Osteoblast (primary cell): Measurements from ENCODE around the gene FARS2. TPM values are rescaled to one million over a fixed set of nuclear protein-coding genes. Genes with fewer than 3 reads are reported as not detected.

Experiments used
- DNase-seq: peaks from one replicate; pipeline ENCODE4 v3.0.0; 2011; ENCODE audit warnings: low spot score, mixed read lengths; ENCODE audit not compliant: insufficient read length; ENCODE audit errors: missing footprints
- H2AFZ ChIP-seq: 2 replicates; pipeline ENCODE4 v1.6.0; 2011; ENCODE audit warnings: mild to moderate bottlenecking, low read length
- H3K27ac ChIP-seq: 2 replicates; pipeline ENCODE4 v1.5.1; 2011; ENCODE audit warnings: mild to moderate bottlenecking, low read depth, low read length, moderate library complexity
- H3K27me3 ChIP-seq: 2 replicates; pipeline ENCODE4 v1.6.0; 2012; ENCODE audit warnings: mild to moderate bottlenecking, control low read depth, inconsistent platforms, low read length, moderate library complexity; ENCODE audit not compliant: insufficient read depth
- H3K36me3 ChIP-seq: 2 replicates; pipeline ENCODE4 v1.5.1; 2011; ENCODE audit warnings: mild to moderate bottlenecking, low read length, control low read depth, moderate library complexity; ENCODE audit not compliant: insufficient read depth
- H3K4me1 ChIP-seq: 2 replicates; pipeline ENCODE4 v1.5.1; 2011; ENCODE audit warnings: mild to moderate bottlenecking, low read length, control low read depth, moderate library complexity; ENCODE audit not compliant: insufficient read depth
- H3K4me2 ChIP-seq: 2 replicates; pipeline ENCODE4 v1.6.0; 2011; ENCODE audit warnings: mild to moderate bottlenecking, low read length; ENCODE audit not compliant: insufficient read depth
- H3K4me3 ChIP-seq: fragments of 200-600 bp; sonication (generic); 3 replicates; pipeline ENCODE4 v1.5.1; 2012; ENCODE audit warnings: mild to moderate bottlenecking, low read length, inconsistent platforms; ENCODE audit not compliant: insufficient read depth
- H3K79me2 ChIP-seq: 2 replicates; pipeline ENCODE4 v1.6.0; 2012; ENCODE audit warnings: mild to moderate bottlenecking, low read length, control low read depth, inconsistent platforms; ENCODE audit not compliant: insufficient read depth
- H3K9me3 ChIP-seq: 2 replicates; pipeline ENCODE4 v1.5.1; 2011; ENCODE audit warnings: low read depth, low read length, control low read depth
- H4K20me1 ChIP-seq: 2 replicates; pipeline ENCODE4 v1.6.0; 2012; ENCODE audit warnings: mild to moderate bottlenecking, low read length, control low read depth; ENCODE audit not compliant: insufficient read depth
- total RNA-seq: library from RNA; depleted of rRNA; stranded (reverse); fragments of >200 nt; gene quantifications from 2 replicates; pipeline ENCODE4 v1.2.3, GENCODE V29; 2012
- TF ChIP-seq, protein P1 (sequence below): IDR thresholded peaks from 2 replicates; pipeline ENCODE4 v1.5.1; 2011; ENCODE audit warnings: mild to moderate bottlenecking, low read depth, low read length, moderate library complexity; ENCODE audit errors: extremely low read depth

The FARS2 gene
- total RNA-seq, 1 donor, result 29.7 TPM

DNA sequence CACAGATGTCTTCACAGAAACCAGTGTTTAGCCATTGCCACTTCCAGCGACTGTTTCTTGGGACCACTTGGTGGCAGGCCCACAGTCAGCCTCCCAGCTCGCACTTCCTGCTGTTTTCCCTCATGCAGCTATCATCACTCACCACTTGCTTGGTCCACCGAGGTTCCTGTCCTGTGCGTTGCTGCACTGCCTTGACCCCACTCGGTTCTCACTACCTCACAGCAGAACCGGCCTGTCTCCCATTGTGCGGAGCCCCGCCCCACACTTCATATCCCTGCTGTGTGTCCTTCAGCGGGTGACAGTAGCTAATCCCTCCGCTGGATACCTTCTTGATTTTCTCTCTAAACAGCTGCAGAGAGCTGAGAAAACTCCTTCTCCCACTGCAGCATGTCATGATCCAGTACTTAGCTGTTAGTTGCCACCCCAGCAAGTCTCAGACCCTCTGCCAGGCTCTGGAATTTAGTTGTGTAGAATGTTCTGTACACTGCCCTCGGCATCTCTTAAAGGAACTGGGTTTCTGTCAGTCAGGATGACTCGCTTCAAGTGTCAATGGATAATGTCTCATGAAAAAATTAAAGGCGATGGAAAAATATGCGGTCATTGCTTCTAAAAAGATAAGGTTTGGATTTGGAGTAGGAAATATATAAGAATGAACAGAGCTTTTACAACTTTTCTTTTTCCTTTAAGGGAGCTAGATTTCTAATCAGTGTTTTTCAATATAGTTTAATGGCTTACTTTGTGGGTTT is 208.0 kb downstream of the FARS2 start:
- no peak overlapping the region for H2AFZ ChIP-seq
- TF ChIP-seq, protein P1, sequence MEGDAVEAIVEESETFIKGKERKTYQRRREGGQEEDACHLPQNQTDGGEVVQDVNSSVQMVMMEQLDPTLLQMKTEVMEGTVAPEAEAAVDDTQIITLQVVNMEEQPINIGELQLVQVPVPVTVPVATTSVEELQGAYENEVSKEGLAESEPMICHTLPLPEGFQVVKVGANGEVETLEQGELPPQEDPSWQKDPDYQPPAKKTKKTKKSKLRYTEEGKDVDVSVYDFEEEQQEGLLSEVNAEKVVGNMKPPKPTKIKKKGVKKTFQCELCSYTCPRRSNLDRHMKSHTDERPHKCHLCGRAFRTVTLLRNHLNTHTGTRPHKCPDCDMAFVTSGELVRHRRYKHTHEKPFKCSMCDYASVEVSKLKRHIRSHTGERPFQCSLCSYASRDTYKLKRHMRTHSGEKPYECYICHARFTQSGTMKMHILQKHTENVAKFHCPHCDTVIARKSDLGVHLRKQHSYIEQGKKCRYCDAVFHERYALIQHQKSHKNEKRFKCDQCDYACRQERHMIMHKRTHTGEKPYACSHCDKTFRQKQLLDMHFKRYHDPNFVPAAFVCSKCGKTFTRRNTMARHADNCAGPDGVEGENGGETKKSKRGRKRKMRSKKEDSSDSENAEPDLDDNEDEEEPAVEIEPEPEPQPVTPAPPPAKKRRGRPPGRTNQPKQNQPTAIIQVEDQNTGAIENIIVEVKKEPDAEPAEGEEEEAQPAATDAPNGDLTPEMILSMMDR, result no peak
- no peaks in the 10 kb centered on the region for H3K36me3 ChIP-seq

DNA sequence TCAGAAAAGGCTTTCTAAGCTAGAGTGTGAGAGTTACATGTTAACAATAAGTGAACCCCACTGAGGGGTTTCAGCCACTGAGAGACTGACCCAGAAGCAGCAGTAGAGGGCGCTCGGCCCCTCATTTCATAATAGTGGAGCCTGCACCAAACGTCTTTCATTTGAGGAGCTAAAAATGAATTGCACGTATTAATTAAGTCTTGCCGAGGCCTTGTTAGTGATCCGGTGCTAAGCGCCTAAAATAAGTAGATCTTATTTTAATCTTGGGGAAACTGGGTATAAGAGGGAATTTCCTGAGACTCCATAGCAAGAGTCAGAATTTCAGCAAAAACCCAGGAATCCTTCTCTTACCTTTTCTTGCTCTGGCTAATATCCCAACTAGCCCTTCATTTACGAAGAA is 209.7 kb downstream of the FARS2 start:
- peak overlapping the region; percentile 67 for H3K4me2 ChIP-seq

More for the DNA sequence above, 208.0 kb downstream of the FARS2 start:
- no peak for DNase-seq
- H3K79me2 ChIP-seq, result no peaks in the 10 kb centered on the region
- no peak overlapping the region for H3K27ac ChIP-seq
- no peak overlapping the region for H3K4me2 ChIP-seq
- peaks cover 14% of the 10 kb centered on the region for H3K4me1 ChIP-seq
- no peaks in the 10 kb centered on the region for H3K27me3 ChIP-seq
- no peak overlapping the region for H3K4me3 ChIP-seq
- no peaks in the 10 kb centered on the region for H3K9me3 ChIP-seq
- no peaks in the 10 kb centered on the region for H4K20me1 ChIP-seq

DNA sequence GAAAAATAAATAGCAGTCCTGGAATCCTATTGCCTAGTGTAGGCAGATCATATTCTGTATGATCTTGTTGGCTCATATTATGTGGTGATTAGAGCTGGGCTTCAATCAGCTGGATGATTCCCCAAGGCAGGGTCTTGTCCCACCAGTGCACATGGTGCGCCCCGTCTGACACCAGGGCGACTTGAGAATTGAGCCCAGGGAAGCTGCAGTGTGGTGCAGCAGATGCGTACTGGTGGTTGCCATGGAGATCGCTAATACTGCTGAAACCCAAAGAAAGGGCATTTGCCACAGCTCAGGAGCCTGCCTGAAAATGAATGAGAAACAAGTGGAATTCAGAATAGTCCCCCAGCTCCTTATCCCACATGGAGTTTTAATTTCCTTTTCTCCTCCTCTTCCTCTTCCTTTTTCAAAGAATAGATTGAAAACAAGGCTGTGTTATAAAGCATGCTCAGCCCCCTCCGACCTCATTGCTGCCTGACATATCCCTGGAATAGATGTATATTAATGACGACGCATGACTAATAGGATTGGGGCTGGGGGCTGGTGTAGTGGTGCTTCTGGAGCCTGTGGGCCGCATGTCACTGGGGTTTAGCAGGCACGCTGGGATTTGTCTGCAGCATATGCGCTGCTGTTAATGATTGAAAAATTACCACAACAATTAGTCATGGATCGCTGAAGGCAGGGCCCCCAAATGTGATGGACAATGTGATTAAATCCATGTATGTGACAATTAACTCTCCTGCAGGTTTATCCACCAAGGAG is 210.5 kb downstream of the FARS2 start:
- Histone ChIP-seq H3K27me3 (no peaks in the 10 kb centered on the region), H3K9me3 (no peaks in the 10 kb centered on the region), H4K20me1 (no peaks in the 10 kb centered on the region), H3K36me3 (no peaks in the 10 kb centered on the region), H2AFZ (no peak overlapping the region), H3K4me2 (no peak overlapping the region), H3K4me1 (peaks cover 4% of the 10 kb centered on the region), H3K27ac (no peak overlapping the region), H3K79me2 (no peaks in the 10 kb centered on the region), H3K4me3 (no peak overlapping the region)
- no peak for DNase-seq
- TF ChIP-seq, protein P1, result no peak

More for the DNA sequence above, 209.7 kb downstream of the FARS2 start:
- no peaks in the 10 kb centered on the region for H3K36me3 ChIP-seq
- H3K79me2 ChIP-seq, result no peaks in the 10 kb centered on the region
- no peaks in the 10 kb centered on the region for H4K20me1 ChIP-seq
- peak overlapping the region; percentile 36 for H3K4me3 ChIP-seq
- no peaks in the 10 kb centered on the region for H3K9me3 ChIP-seq
- peak; percentile 75 for DNase-seq
- H2AFZ ChIP-seq, result peak overlapping the region; percentile 61
- H3K27me3 ChIP-seq, result no peaks in the 10 kb centered on the region
- no peak overlapping the region for H3K27ac ChIP-seq
- H3K4me1 ChIP-seq, result peaks cover 12% of the 10 kb centered on the region
- TF ChIP-seq, protein P1, result peak; percentile 96

DNA sequence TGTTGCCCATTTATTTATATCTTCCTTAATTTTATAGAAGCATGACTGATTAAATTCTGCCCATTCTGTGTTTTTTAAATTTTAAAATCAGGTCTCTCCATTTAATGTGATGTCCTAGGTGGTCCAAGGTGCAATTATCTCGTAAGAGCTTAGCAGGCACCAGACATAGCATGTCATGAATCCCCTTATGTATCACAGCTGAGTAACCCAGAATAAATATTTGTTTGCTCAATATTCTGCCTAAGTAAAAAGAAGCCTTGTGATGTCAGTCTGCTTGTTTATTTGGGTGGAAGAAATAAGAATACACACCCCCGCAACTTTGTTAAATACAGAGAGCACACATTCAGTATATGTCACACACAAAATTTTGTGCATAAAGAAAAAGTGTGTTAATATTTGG is 211.3 kb downstream of the FARS2 start:
- Histone ChIP-seq H3K4me3 (no peak overlapping the region), H3K27me3 (no peaks in the 10 kb centered on the region), H3K27ac (no peak overlapping the region), H3K36me3 (no peaks in the 10 kb centered on the region), H3K9me3 (no peaks in the 10 kb centered on the region), H3K4me1 (peaks cover 4% of the 10 kb centered on the region), H3K4me2 (no peak overlapping the region), H2AFZ (no peak overlapping the region), H4K20me1 (no peaks in the 10 kb centered on the region), H3K79me2 (no peaks in the 10 kb centered on the region)
- TF ChIP-seq, protein P1, result no peak
- no peak for DNase-seq
